Osteoblast (primary cell): Measurements from ENCODE around the gene WDR12. TPM values are rescaled to one million over a fixed set of nuclear protein-coding genes. Genes with fewer than 3 reads are reported as not detected.

Experiments
- DNase-seq: peaks from one replicate; pipeline ENCODE4 v3.0.0; 2011; ENCODE audit warnings: low spot score, mixed read lengths; ENCODE audit not compliant: insufficient read length; ENCODE audit errors: missing footprints
- H2AFZ ChIP-seq: 2 replicates; pipeline ENCODE4 v1.6.0; 2011; ENCODE audit warnings: mild to moderate bottlenecking, low read length
- H3K27ac ChIP-seq: 2 replicates; pipeline ENCODE4 v1.5.1; 2011; ENCODE audit warnings: mild to moderate bottlenecking, low read depth, low read length, moderate library complexity
- H3K27me3 ChIP-seq: 2 replicates; pipeline ENCODE4 v1.6.0; 2012; ENCODE audit warnings: mild to moderate bottlenecking, control low read depth, inconsistent platforms, low read length, moderate library complexity; ENCODE audit not compliant: insufficient read depth
- H3K36me3 ChIP-seq: 2 replicates; pipeline ENCODE4 v1.5.1; 2011; ENCODE audit warnings: mild to moderate bottlenecking, low read length, control low read depth, moderate library complexity; ENCODE audit not compliant: insufficient read depth
- H3K4me1 ChIP-seq: 2 replicates; pipeline ENCODE4 v1.5.1; 2011; ENCODE audit warnings: mild to moderate bottlenecking, low read length, control low read depth, moderate library complexity; ENCODE audit not compliant: insufficient read depth
- H3K4me2 ChIP-seq: 2 replicates; pipeline ENCODE4 v1.6.0; 2011; ENCODE audit warnings: mild to moderate bottlenecking, low read length; ENCODE audit not compliant: insufficient read depth
- H3K4me3 ChIP-seq: fragments of 200-600 bp; sonication (generic); 3 replicates; pipeline ENCODE4 v1.5.1; 2012; ENCODE audit warnings: mild to moderate bottlenecking, low read length, inconsistent platforms; ENCODE audit not compliant: insufficient read depth
- H3K79me2 ChIP-seq: 2 replicates; pipeline ENCODE4 v1.6.0; 2012; ENCODE audit warnings: mild to moderate bottlenecking, low read length, control low read depth, inconsistent platforms; ENCODE audit not compliant: insufficient read depth
- H3K9me3 ChIP-seq: 2 replicates; pipeline ENCODE4 v1.5.1; 2011; ENCODE audit warnings: low read depth, low read length, control low read depth
- H4K20me1 ChIP-seq: 2 replicates; pipeline ENCODE4 v1.6.0; 2012; ENCODE audit warnings: mild to moderate bottlenecking, low read length, control low read depth; ENCODE audit not compliant: insufficient read depth
- CTCF ChIP-seq: IDR thresholded peaks from 2 replicates; pipeline ENCODE4 v1.5.1; 2011; ENCODE audit warnings: mild to moderate bottlenecking, low read depth, low read length, moderate library complexity; ENCODE audit errors: extremely low read depth
- total RNA-seq: library from RNA; depleted of rRNA; stranded (reverse); fragments of >200 nt; gene quantifications from 2 replicates; pipeline ENCODE4 v1.2.3, GENCODE V29; 2012

Gene WDR12
- total RNA-seq, 1 donor, result 21.4 TPM

- H2AFZ ChIP-seq, result no peak overlapping the region
- H3K27ac ChIP-seq, result no peak overlapping the region
- TF ChIP-seq CTCF, result no peak
- no peaks in the 10 kb centered on the region for H3K79me2 ChIP-seq
- no peak overlapping the region for H3K4me2 ChIP-seq
- no peak for DNase-seq
- no peaks in the 10 kb centered on the region for H3K9me3 ChIP-seq
- H3K36me3 ChIP-seq, result peaks cover 4% of the 10 kb centered on the region
- H4K20me1 ChIP-seq, result no peaks in the 10 kb centered on the region
- no peak overlapping the region for H3K4me3 ChIP-seq
- peaks cover 3% of the 10 kb centered on the region for H3K4me1 ChIP-seq
- H3K27me3 ChIP-seq, result no peaks in the 10 kb centered on the region
Observed at GRCh38 chr2:202938960-202939359, 27.5 kb upstream of the WDR12 start.

GRCh38 chr2:202934456-202934855, 23.0 kb upstream of the WDR12 start:
- no peaks in the 10 kb centered on the region for H3K79me2 ChIP-seq
- no peak overlapping the region for H2AFZ ChIP-seq
- no peaks in the 10 kb centered on the region for H3K27me3 ChIP-seq
- no peak for DNase-seq
- peak overlapping the region; percentile 29 for H3K27ac ChIP-seq
- H3K9me3 ChIP-seq, result no peaks in the 10 kb centered on the region
- no peak overlapping the region for H3K4me2 ChIP-seq
- H3K4me1 ChIP-seq, result peaks cover 19% of the 10 kb centered on the region
- H3K36me3 ChIP-seq, result no peaks in the 10 kb centered on the region
- H3K4me3 ChIP-seq, result no peak overlapping the region
- H4K20me1 ChIP-seq, result no peaks in the 10 kb centered on the region
- TF ChIP-seq CTCF, result no peak

DNA sequence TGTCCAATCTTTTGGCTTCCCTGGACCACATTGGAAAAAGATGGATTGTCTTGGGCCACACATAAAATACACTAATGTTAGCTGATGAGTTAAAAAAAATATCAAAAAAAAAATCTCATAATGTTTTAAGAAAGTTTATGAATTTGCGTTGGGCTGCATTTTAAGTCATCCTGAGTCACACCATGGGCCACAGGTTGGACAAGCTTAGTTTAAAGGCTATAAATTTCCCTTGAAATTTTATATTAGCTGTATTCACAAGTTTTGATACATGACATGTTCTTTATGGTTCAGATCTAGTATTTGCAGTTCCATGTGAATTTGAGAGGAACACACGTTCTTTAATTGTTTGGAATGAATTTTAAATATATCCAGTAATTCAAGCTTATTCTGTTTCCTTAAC, 22.5 kb upstream of the WDR12 start:
- Histone ChIP-seq H3K27ac (peak overlapping the region; percentile 80), H3K79me2 (no peaks in the 10 kb centered on the region), H3K4me1 (peaks cover 19% of the 10 kb centered on the region), H3K4me2 (no peak overlapping the region), H3K4me3 (no peak overlapping the region), H3K9me3 (no peaks in the 10 kb centered on the region), H3K27me3 (no peaks in the 10 kb centered on the region), H4K20me1 (no peaks in the 10 kb centered on the region), H3K36me3 (no peaks in the 10 kb centered on the region), H2AFZ (no peak overlapping the region)
- DNase-seq, result no peak
- no peak for TF ChIP-seq CTCF

DNA sequence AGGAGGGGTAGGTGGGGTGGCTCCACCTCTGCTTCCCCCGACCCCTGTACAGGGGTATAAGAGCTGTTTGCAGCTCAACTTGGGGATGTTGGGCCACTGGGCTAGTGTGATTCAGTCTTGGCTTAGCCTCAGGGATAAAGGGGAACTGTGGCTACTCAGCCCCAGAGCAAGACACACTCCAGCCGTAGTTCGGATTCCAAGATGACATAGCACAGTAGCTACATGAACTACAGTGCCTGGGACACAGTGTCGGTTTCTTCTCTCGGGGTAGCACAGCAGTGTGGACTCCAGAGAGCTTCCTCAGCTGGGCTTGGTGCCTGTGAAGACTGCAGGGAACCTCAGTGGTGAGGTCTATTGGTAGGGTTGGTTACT, 21.7 kb upstream of the WDR12 start:
- Histone ChIP-seq H3K4me2 (peak overlapping the region; percentile 57), H3K79me2 (no peaks in the 10 kb centered on the region), H4K20me1 (no peaks in the 10 kb centered on the region), H3K36me3 (no peaks in the 10 kb centered on the region), H3K9me3 (no peaks in the 10 kb centered on the region), H3K27ac (peak overlapping the region; percentile 80), H3K4me3 (no peak overlapping the region), H3K27me3 (no peaks in the 10 kb centered on the region), H3K4me1 (peaks cover 19% of the 10 kb centered on the region), H2AFZ (peak overlapping the region; percentile 78)
- no peak for DNase-seq
- no peak for TF ChIP-seq CTCF
